HG02943 (cell line): Measurements from ENCODE around the gene CSTB.

Experiments
- ATAC-seq: cut with Tn5 transposase; IDR thresholded peaks from one replicate; pipeline ENCODE4 v1.9.1; 2021; ENCODE audit warnings: mild to moderate bottlenecking, low read depth, moderate library complexity; ENCODE audit not compliant: unreplicated experiment

Gene CSTB

GRCh38 chr21:43811262-43812105, 35.4 kb upstream of the CSTB start:
- ATAC-seq = no peak

DNA sequence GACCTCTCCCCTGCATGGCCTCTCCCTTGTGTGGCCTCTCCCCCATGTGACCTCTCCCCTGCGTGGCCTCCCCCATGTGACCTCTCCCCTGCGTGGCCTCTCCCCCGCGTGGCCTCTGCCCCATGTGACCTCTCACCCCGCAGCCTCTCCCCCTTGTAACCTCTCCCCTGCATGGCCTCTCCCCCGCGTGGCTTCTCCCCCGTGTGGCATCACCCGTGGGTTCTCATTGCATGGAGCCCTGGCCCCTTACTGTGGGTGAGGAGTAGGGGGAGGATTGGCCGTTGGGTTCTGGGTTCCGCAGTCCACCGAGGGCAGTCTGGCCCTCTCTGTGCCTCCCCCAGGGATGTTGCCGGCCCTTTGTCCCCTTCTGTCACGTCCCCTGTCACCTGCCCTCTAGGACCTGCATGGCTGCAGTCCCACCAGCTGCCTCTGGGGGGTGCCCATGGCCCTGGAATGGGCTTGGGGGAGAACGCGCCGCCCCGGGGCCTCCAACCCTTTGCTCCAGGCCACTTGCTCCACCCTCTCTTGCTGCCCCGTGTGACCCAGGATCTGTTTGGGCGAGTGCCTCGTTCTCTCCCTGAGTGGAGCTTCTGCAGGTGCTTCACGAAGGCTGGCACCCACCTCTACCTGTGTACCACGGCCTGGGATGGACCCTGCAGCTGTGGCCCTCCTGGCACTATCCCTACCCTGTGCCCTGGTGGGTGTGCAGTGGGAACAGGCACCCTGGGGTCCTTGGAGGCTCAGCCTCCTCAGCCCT, 34.6 kb upstream of the CSTB start:
- no peak for ATAC-seq

- no peak for ATAC-seq
Observed at GRCh38 chr21:43809853-43810504, 33.9 kb upstream of the CSTB start.

- no peak for ATAC-seq
Observed at GRCh38 chr21:43809346-43809799, 33.3 kb upstream of the CSTB start.

DNA sequence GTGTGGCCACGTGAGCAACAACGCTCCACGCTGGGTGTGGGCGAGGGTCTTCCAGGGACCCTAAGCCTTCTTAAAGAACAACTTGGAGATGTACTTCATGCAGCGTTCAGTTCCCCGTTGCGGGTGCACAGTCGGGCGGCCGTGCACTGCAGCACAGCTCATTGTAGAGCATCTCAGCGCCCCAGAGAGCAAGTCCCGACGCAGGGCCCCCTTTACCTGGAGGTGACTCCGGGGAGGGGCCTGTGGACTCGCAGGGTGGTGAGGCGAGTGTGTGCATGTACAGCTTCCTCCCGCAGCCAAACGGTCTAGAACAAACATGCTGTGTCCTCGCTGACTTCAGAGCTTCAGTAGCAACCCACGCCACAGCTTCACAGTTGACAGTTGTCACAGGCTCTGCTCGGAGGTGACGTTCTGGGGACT, 32.7 kb upstream of the CSTB start:
- ATAC-seq = no peak

DNA sequence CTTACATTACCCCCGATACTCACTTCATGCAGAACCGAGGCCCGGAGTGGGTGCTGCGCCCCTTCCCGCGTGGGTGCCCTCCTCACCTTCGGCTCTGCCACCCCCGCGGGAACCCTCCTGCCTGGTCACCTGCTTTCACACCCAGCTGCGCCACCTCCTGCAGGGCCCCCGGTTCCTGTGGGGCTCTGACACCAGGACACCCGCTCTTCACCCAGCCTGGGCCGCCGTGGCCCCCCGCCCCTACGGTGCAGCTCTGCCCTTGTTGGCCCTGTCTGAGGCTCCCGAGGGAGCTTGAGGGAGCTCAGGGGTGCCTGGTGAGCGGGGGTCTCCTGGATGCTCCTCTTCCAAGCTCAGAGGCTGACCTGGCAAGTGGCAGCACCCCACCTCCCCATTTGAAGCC, 32.3 kb upstream of the CSTB start:
- ATAC-seq = no peak

GRCh38 chr21:43806017-43806710, 30.1 kb upstream of the CSTB start:
- ATAC-seq = no peak

GRCh38 chr21:43805275-43805800, 29.2 kb upstream of the CSTB start:
- ATAC-seq = peak; percentile 74

DNA sequence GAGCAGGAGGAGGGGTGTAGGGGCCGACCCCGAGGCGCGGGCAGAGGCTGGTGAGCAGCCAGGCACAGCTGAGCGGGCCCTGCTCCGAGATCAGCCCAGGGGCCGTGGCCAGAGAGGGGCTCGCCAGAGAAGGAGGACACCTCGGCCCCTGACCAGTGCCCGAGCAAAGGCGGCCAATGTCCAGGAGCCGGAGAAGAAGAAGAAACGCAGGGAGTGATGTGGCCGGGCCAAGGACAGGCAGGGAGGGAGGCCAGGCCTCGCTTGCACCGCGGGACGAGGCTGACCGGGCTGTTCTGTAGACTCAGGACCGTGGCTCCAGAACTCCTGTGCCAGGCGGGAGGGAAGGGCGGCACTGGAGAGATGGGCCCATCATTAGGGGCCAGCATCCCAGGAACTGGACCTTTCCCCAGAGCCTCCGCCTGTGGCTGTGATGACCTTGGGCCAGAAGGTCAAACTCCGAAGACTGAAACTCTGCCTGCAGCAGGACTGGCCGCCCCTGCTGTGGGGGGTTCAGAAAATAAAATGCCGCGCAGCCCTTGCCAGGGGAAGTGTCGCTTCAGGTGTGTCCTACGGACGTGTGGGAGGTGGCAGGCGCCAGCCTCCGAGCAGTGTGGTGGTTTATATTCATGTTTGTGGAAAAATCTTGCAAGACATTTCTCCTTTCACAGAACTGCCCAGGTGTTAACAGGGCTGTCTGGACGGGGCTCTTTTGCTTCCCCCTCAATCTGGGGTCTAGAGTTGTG, 27.6 kb upstream of the CSTB start:
- no peak for ATAC-seq

GRCh38 chr21:43802713-43803313, 26.7 kb upstream of the CSTB start:
- no peak for ATAC-seq

DNA sequence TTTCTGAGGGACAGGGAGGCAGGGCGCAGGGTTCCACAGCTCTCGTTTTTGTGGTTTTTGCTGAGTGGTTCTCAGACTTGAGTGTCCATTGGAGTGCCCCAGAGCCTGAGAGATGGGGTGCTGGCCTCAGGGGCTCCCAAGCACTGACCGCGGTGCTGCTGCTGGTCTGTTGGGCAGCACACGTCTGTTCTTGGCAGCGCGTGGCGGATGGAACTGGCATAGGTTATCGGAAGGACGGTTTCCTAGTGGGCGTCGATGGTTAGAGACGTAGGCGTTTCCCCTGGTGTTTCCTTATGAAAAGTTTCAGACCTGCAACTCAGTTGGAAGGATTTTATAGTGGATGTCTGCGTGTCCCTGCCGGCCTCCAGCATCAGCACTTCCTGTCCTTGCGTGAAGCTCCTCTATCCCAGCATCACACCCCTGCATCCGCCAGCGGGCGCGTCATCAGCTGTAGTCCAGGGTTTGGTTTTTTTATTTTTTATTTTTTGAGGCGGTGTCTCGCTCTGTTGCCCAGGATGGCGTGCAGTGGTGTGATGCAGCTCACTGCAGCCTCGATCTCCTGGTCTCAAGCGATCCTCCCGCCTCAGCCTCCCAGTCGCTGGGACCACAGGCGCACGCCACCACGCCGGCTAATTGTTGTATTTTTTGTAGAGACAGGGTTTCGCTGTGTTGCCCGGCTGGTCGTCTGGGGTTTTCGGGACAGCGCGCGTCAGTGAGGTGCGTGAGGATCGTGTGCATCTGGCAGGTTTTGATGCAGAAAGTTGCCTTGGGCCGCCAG, 25.1 kb upstream of the CSTB start:
- ATAC-seq = no peak

GRCh38 chr21:43800566-43800965, 24.5 kb upstream of the CSTB start:
- no peak for ATAC-seq

DNA sequence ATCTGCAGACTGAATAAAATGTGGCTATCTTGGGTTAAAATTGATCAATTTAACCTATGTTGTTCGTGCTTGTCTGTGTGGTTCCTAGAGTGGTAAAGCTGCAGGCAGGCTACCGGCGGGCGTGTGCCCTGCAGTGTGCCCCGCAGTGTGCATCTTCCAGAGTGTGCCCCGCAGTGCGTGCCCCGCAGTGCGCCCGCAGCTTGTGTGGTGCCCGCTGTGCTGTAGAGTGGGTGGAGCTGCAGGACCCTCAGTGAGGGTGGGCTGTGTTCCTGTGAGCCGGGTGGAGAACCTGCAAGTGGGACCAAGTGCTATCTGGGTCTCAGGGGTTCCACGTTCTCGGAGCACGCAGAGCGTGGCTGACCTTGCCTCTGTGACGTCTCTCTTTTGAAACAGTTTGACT, 24.0 kb upstream of the CSTB start:
- no peak for ATAC-seq

- no peak for ATAC-seq
Observed at GRCh38 chr21:43799301-43799840, 23.3 kb upstream of the CSTB start.

DNA sequence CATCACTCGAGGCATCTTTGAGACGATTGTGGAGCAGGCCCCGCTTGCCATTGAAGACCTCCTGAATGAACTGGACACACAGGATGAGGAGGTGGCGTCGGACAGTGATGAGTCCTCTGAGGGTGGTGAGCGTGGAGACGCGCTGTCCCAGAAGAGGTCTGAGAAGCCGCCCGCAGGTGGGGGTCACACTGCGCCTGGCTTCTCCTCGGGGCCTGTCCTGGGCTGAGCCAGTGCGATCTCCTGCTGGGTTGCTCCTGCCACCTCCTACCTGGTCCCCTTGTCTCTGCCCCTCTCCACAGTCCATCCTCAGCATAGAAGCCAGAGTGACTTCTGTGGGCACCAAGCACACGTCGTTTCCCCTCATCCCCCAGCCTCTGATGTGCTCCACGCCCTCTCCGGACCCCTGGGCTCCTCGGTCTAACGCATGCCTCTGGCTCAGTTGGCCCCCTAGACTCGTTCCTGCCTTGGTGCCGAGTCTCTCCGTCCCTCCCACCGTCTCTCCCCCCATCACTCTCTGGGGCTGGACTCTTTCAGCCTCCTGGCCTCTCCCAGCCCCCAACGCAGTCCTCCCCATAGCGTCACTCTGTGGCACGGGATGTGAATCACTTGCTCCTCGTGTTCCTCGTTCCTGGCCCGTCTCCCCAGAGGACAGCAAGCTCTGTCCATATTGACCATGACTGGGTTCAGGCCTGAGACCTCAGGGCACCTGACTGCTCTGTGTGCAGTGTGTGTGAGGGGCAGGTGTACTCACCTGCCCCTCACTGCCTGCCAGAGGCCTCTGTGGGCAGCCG, 22.0 kb upstream of the CSTB start:
- no peak for ATAC-seq

DNA sequence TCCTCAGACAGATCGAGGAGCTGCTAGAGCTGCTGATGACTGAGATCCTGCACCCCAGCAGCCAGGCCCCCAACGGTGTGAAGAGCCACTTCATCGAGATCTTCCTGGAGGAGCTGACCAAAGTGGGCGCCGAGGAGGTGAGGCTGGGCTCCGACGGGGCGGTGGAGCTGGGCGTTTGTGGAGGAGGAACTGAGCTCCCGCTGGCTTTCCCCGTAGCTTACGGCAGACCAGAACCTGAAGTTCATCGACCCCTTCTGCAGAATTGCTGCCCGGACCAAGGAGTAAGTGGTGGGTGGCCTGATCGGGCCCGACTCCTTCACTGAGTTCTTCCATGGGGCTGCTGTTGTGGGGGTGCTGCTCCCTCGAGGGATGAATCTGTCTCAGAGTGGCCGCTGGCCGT, 21.3 kb upstream of the CSTB start:
- ATAC-seq = no peak

DNA sequence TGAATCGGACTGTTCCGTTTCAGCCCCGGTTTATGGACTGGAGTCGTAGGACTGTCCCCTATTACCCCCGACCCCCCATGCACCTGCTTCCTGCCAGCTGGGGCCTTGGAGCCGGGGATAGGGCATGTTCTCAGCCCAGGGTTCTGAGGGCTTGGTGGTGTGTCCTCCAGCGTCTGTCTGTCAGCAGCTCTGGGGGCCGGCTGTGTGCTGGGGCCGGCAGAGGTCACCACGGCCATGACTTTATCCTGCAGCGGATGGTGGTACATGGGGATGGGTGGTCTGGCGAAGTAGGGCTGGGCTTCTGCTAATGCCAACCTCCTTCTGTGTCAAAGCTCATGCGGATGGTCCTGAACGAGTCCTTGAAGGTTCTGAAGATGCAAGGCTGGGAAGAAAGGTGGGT, 18.7 kb upstream of the CSTB start:
- ATAC-seq = no peak

DNA sequence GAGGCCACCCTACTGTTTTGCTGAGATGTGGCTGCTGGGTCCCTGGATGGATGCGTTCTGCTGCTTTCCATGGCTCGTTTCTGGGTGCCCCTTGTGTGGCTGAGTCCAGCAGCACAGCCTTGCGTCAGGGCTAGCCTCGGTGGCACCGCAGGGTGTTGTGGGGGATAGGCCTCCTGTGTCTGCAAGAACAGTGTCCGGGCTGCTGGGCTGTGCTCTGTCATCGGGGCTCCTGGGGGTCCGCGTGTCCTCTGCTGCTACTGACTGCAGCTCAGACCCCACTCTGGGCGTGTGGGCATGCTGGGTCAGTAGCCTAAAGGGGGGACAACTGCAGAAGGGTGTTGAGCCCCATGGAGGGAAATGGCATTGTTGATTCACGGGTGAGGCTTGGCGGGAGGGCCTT, 18.2 kb upstream of the CSTB start:
- ATAC-seq = no peak
